HepG2 (cell line): ENCODE measurements around the gene SLC12A9. TPM values are rescaled to one million over a fixed set of nuclear protein-coding genes. Genes with fewer than 3 reads are reported as not detected.

Experiments used
- ATAC-seq: fragments of 200-7000 bp; cut with Tn5 transposase; 3 replicates; pipeline ENCODE4 v1.9.1; 2020; ENCODE audit warnings: mild to moderate bottlenecking, moderate library complexity
- BruUV-seq: library from RNA; stranded (reverse); fragments of 400-500 nt; replicated peaks from 2 replicates; lab custom pipeline; 2021; lab: Mats Ljungman, UMichigan
- CTCF ChIA-PET: fragments of 300-600 bp; formaldehyde crosslinking; extraction: SDS; loops from one replicate; lab custom pipeline; 2021; ENCODE audit warnings: low total read pairs, inconsistent platforms, low intra/inter-chr PET ratio; lab: Yijun Ruan, JAX
- POLR2A ChIA-PET: fragments of 350-600 bp; sonication (Branson Sonifier 250); formaldehyde crosslinking; loops from one replicate; lab custom pipeline; 2020; ENCODE audit warnings: antibody characterized with exemption, inconsistent platforms; lab: Yijun Ruan, JAX
- DNase-seq: peaks from one replicate; pipeline ENCODE4 v3.0.0-alpha.2; 2015; ENCODE audit warnings: low spot score
- FAIRE-seq: peaks from 3 replicates; lab custom pipeline; 2011; peaks lifted over from hg19 to GRCh38; lab: Jason Lieb, UNC
- H2AFZ ChIP-seq: one replicate; pipeline ENCODE4 v1.6.1; 2011; ENCODE audit warnings: low read length, inconsistent platforms
- H3K27ac ChIP-seq: fragments of 300-600 bp; 3 replicates; pipeline ENCODE4 v1.8.0; 2011; ENCODE audit warnings: mixed run types, mild to moderate bottlenecking, mixed read lengths, low read length, inconsistent platforms; ENCODE audit not compliant: insufficient read depth; ENCODE audit errors: extremely low read length
- H3K27me3 ChIP-seq, 2 experiments: fragments of 200-600 bp in 1 of 2; 2 replicates in 1 of 2; 3 replicates in 1 of 2; pipeline versions ENCODE4 v1.6.0 to v1.8.0; 2011; ENCODE audit warnings: low read length in 2 of 2, mild to moderate bottlenecking in 2 of 2, moderate library complexity in 2 of 2, inconsistent platforms in 1 of 2; ENCODE audit not compliant: insufficient read depth in 2 of 2, control insufficient read depth in 1 of 2
- H3K36me3 ChIP-seq, 2 experiments: fragments of 200-600 bp in 1 of 2; replicated peaks in 1 of 2; 2 replicates in 1 of 2; 3 replicates in 1 of 2; pipeline versions ENCODE4 v1.5.1 to v1.8.0; 2011; ENCODE audit warnings: low read length in 2 of 2, inconsistent platforms in 1 of 2; ENCODE audit not compliant: insufficient read depth in 2 of 2, control insufficient read depth in 1 of 2
- H3K4me1 ChIP-seq: 2 replicates; pipeline ENCODE4 v1.5.1; 2012; ENCODE audit warnings: low read length, inconsistent platforms; ENCODE audit not compliant: insufficient read depth
- H3K4me2 ChIP-seq: 2 replicates; pipeline ENCODE4 v1.6.0; 2011; ENCODE audit warnings: low read depth, low read length, inconsistent platforms
- H3K4me3 ChIP-seq, 3 experiments: fragments of 200-600 bp in 1 of 3; sonication (generic), shearing (Covaris generic) in 1 of 3; replicated peaks in 1 of 3; 2 replicates each; pipeline ENCODE4 v1.5.1; 2011 to 2016; ENCODE audit warnings: low read length in 3 of 3, inconsistent platforms in 2 of 3, low read depth in 2 of 3, mild to moderate bottlenecking in 2 of 3, control low read depth in 1 of 3, mixed read lengths in 1 of 3; ENCODE audit not compliant: insufficient read depth in 1 of 3
- H3K79me2 ChIP-seq: one replicate; pipeline ENCODE4 v1.6.1; 2011; ENCODE audit warnings: low read length, inconsistent platforms; ENCODE audit not compliant: insufficient read depth
- H3K9ac ChIP-seq: 2 replicates; pipeline ENCODE4 v1.6.0; 2011; ENCODE audit warnings: mild to moderate bottlenecking, low read depth, low read length, inconsistent platforms; ENCODE audit not compliant: insufficient read depth
- H3K9me3 ChIP-seq: 2 replicates; pipeline ENCODE4 v1.5.1; 2012; ENCODE audit warnings: mild to moderate bottlenecking, low read length
- H4K20me1 ChIP-seq: 2 replicates; pipeline ENCODE4 v1.6.0; 2011; ENCODE audit warnings: inconsistent platforms, mild to moderate bottlenecking, low read length, moderate library complexity; ENCODE audit not compliant: insufficient read depth
- UBTF ChIP-seq: sonication (generic); formaldehyde crosslinking; IDR thresholded peaks from 2 replicates; pipeline ENCODE4 v1.4.0; 2020; ENCODE audit warnings: mild to moderate bottlenecking, missing genetic modification reagents
- ZNF207 ChIP-seq: fragments of 450-650 bp; IDR thresholded peaks from 2 replicates; pipeline ENCODE4 v1.6.1; 2016; ENCODE audit warnings: antibody characterized with exemption, borderline replicate concordance
- WGBS: methylation state at CpG from one replicate; pipeline ENCODE4 v1.1.6; 2017; ENCODE audit warnings: low lambda C conversion rate; 5-methylcytosine and 5-hydroxymethylcytosine counted together
- in situ Hi-C: cut with HindIII; loops from 2 replicates; pipeline ENCODE4 v1.10.0; 2017; ENCODE audit warnings: low pct_unique_long_range_greater_than_20kb; ENCODE audit not compliant: extremely low pct_ligation_motif_present
- intact Hi-C: fragments of 100-400 bp; cut with micrococcal nuclease; formaldehyde crosslinking; loops from one replicate; pipeline ENCODE4 v1.10.0; 2022; ENCODE audit not compliant: unreplicated experiment
- polyA plus RNA-seq, 8 experiments: library from polyadenylated mRNA; depleted of rRNA in 3 of 8; stranded (reverse) in 7 of 8; unstranded in 1 of 8; fragments of >200 nt; fragmentation: Illumina TruSeq in 4 of 8; extraction: Trizol in 4 of 8; gene quantifications; 2 replicates each; pipeline versions ENCODE4 v1.2.1 to v1.2.3, GENCODE V29; 2011 to 2016; ENCODE audit warnings: low read depth in 4 of 8, missing spikeins in 1 of 8, mixed read lengths in 1 of 8; ENCODE audit not compliant: insufficient read depth in 1 of 8
- total RNA-seq, 5 experiments: library from RNA; depleted of rRNA; stranded (reverse); fragments of >200 nt; fragmentation: Illumina TruSeq; extraction: Trizol; gene quantifications; 2 replicates each; pipeline ENCODE4 v1.2.3, GENCODE V29; 2016; ENCODE audit warnings: low read depth in 1 of 5

SLC12A9 gene
- total and polyA plus RNA-seq, 2 of the 13 experiments (the other 11 are each of a cell fraction or from before 2014, with no cell fraction given): 8.7 to 16.6 TPM

- Histone ChIP-seq H3K4me1 (peaks cover 37% of the 10 kb centered on the region), H4K20me1 (no peaks in the 10 kb centered on the region), H3K36me3 (no peaks in the 10 kb centered on the region), H3K4me2 (peak within 1 kb of the TSS; percentile 73), H3K27ac (no peak within 1 kb of the TSS), H3K9ac (peak within 1 kb of the TSS; percentile 28; the same call in 1 of the 2 replicates), H3K27me3 (peaks cover 11 to 32% of the 10 kb centered on the region in 2 experiments), H3K9me3 (no peaks in the 10 kb centered on the region), H2AFZ (no peak within 1 kb of the TSS), H3K79me2 (no peaks in the 10 kb centered on the region), H3K4me3 (peak within 1 kb of the TSS; percentile 44 to 69 (median 47); a peak in 5 of 6 replicates)
- CTCF ChIA-PET: interaction anchor here (1.9 to 3.2 kb wide), 2 partner anchors 164 to 182 kb away, joined by 6 to 28 read pairs; no protein-coding TSS in a partner anchor
- BruUV-seq: no TSS peak
- TF ChIP-seq UBTF (0 out of 2 replicates have a peak, but pooled peaks have one; percentile 6), ZNF207 (no peak)
- in situ Hi-C loops (loop anchor here (5.0 to 25.0 kb wide), 2 partner anchors 162 to 392 kb away; no protein-coding TSS in a partner anchor), intact Hi-C loops (loop anchor here (5.0 kb wide), 1 partner anchor 182 kb away; no protein-coding TSS in a partner anchor)
- DNase-seq (no peak), FAIRE-seq (no peak), ATAC-seq (peak; percentile 42)
- 0% methylated on average over 5 of the region's 32 CpGs for WGBS
- POLR2A ChIA-PET: interaction anchor here (0.6 kb wide), 1 partner anchor 20 kb away, joined by 3 read pairs; the partner anchor contains the start of gene SRRT
Observed at GRCh38 chr7:100895701-100895955, 43.1 kb downstream of the SLC12A9 start, which contains the start of gene ACHE. ACHE (minus strand) TSS chr7:100895888; CDS start chr7:100894232, 1,656 bp downstream.
